GM19328 (cell line): ENCODE results near the gene TXNL4A.

Source experiments
- ATAC-seq: cut with Tn5 transposase; IDR thresholded peaks from one replicate; pipeline ENCODE4 v1.9.1; 2021; ENCODE audit warnings: mild to moderate bottlenecking, moderate library complexity; ENCODE audit not compliant: unreplicated experiment

Gene TXNL4A

GRCh38 chr18:79949697-79950487, 38.5 kb downstream of the TXNL4A start:
- ATAC-seq: no peak

GRCh38 chr18:79948719-79949411, 39.5 kb downstream of the TXNL4A start:
- ATAC-seq: no peak

GRCh38 chr18:79947881-79948610, 40.3 kb downstream of the TXNL4A start:
- no peak for ATAC-seq

GRCh38 chr18:79947054-79947755, 41.2 kb downstream of the TXNL4A start:
- ATAC-seq: no peak

GRCh38 chr18:79945118-79946042, 43.0 kb downstream of the TXNL4A start:
- ATAC-seq: no peak

- no peak for ATAC-seq
Observed at GRCh38 chr18:79944746-79945117, 43.6 kb downstream of the TXNL4A start.

GRCh38 chr18:79944126-79944731, 44.1 kb downstream of the TXNL4A start:
- peak; percentile 55 for ATAC-seq

GRCh38 chr18:79943608-79944125, 44.7 kb downstream of the TXNL4A start:
- no peak for ATAC-seq

- ATAC-seq: no peak
Observed at GRCh38 chr18:79942786-79943607, 45.4 kb downstream of the TXNL4A start.

- no peak for ATAC-seq
Observed at GRCh38 chr18:79942211-79942610, 46.2 kb downstream of the TXNL4A start.

- no peak for ATAC-seq
Observed at GRCh38 chr18:79941473-79942119, 46.8 kb downstream of the TXNL4A start.

GRCh38 chr18:79940814-79941472, 47.4 kb downstream of the TXNL4A start:
- ATAC-seq: no peak

- no peak for ATAC-seq
Observed at GRCh38 chr18:79940126-79940813, 48.1 kb downstream of the TXNL4A start.

- ATAC-seq: no peak
Observed at GRCh38 chr18:79939096-79939495, 49.3 kb downstream of the TXNL4A start.

- ATAC-seq: no peak
Observed at GRCh38 chr18:79938196-79938595, 50.2 kb downstream of the TXNL4A start.

- no peak for ATAC-seq
Observed at GRCh38 chr18:79937103-79937860, 51.1 kb downstream of the TXNL4A start.
